Uterus (tissue), 4 donors: ENCODE data around the gene ATP6V1B1. TPM values are rescaled to one million over a fixed set of nuclear protein-coding genes. Genes with fewer than 3 reads are reported as not detected.

Experiments
- DNase-seq, 2 donors: peaks; one replicate each; pipeline ENCODE4 v3.0.0-alpha.2; 2019 to 2020
- H3K27ac ChIP-seq, 2 donors: fragments of 200-600 bp; sonication (generic); 1 replicate in 1 of 2; 2 replicates in 1 of 2; pipeline ENCODE4 v1.5.1; 2016 to 2018
- H3K27me3 ChIP-seq, 2 donors: fragments of 200-600 bp; sonication (generic); one replicate each; pipeline ENCODE4 v1.5.1; 2018 to 2019; ENCODE audit warnings: control low read depth in 1 of 2
- H3K36me3 ChIP-seq, 2 donors: fragments of 200-600 bp; sonication (generic); one replicate each; pipeline ENCODE4 v1.5.1; 2019; ENCODE audit warnings: control low read depth in 1 of 2
- H3K4me1 ChIP-seq, 2 donors: fragments of 200-600 bp; sonication (generic); one replicate each; pipeline ENCODE4 v1.5.1; 2018 to 2019; ENCODE audit warnings: control low read depth in 1 of 2
- H3K4me3 ChIP-seq, 2 donors: fragments of 200-600 bp; sonication (generic); 1 replicate in 1 of 2; 2 replicates in 1 of 2; pipeline ENCODE4 v1.5.1; 2018 to 2019; ENCODE audit warnings: mild to moderate bottlenecking in 1 of 2
- H3K9me3 ChIP-seq, 2 donors: fragments of 200-600 bp; sonication (generic); one replicate each; pipeline ENCODE4 v1.5.1; 2019; ENCODE audit warnings: control low read depth in 1 of 2
- POLR2A ChIP-seq, 2 donors: fragments of 450-650 bp; IDR thresholded peaks; one replicate each; pipeline ENCODE4 v1.6.1; 2016; ENCODE audit warnings: antibody characterized with exemption in 2 of 2, mild to moderate bottlenecking in 1 of 2, moderate library complexity in 1 of 2
- intact Hi-C: fragments of 100-400 bp; cut with DNase I; formaldehyde crosslinking; loops from one replicate; pipeline ENCODE4 v1.15.1; 2023; ENCODE audit warnings: low total_unique reads
- total RNA-seq, 4 donors: library from RNA; depleted of rRNA in 3 of 4; stranded (reverse); fragments of >200 nt in 3 of 4; gene quantifications; one replicate each; pipeline versions ENCODE4 v1.1.0 to v1.2.4, GENCODE V29; 2014 to 2023
- TF ChIP-seq, protein P1 (sequence below), 4 experiments: fragments of 200-600 bp in 2 of 4; fragments of 450-650 bp in 2 of 4; sonication (generic) in 2 of 4; IDR thresholded peaks; one replicate each; pipeline ENCODE4 v1.5.1; 2016 to 2019; ENCODE audit warnings: antibody characterized with exemption in 4 of 4, mild to moderate bottlenecking in 2 of 4, moderate library complexity in 1 of 4
- donor health status: DM: yes; HTN: yes; CAD: no.

ATP6V1B1 gene
- total RNA-seq, 4 donors from 2014 or later: 3.4 to 3.7 TPM; not detected in 2

DNA sequence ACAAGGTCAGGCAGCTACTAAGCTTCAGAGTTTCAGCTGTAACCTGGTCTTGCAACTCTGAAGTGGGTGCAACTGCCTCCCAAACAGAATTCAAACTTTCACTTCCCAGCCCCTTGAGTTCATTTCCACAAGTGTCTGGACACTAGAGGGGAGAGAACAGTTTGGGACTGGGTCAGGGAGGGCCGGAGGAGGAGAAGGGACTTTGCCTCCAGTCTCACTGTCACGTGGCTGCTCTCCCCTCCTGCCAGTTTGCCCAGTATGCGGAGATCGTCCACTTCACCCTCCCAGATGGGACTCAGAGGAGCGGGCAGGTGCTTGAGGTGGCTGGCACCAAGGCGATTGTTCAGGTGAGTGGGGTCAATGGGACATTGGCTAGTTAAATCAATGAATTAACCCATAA is 22.1 kb downstream of the ATP6V1B1 start:
- no peak overlapping the region for H3K27ac ChIP-seq
- peak in 1 of 2 donors; percentile 8 for DNase-seq
- H3K27me3 ChIP-seq: no peaks in the 10 kb centered on the region
- no peak for TF ChIP-seq POLR2A (IDR thresholded peaks at IDR 0.05)
- TF ChIP-seq, protein P1, sequence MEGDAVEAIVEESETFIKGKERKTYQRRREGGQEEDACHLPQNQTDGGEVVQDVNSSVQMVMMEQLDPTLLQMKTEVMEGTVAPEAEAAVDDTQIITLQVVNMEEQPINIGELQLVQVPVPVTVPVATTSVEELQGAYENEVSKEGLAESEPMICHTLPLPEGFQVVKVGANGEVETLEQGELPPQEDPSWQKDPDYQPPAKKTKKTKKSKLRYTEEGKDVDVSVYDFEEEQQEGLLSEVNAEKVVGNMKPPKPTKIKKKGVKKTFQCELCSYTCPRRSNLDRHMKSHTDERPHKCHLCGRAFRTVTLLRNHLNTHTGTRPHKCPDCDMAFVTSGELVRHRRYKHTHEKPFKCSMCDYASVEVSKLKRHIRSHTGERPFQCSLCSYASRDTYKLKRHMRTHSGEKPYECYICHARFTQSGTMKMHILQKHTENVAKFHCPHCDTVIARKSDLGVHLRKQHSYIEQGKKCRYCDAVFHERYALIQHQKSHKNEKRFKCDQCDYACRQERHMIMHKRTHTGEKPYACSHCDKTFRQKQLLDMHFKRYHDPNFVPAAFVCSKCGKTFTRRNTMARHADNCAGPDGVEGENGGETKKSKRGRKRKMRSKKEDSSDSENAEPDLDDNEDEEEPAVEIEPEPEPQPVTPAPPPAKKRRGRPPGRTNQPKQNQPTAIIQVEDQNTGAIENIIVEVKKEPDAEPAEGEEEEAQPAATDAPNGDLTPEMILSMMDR (IDR thresholded peaks at IDR 0.05): no peak
- H3K36me3 ChIP-seq: no peaks in the 10 kb centered on the region
- H3K9me3 ChIP-seq: no peaks in the 10 kb centered on the region
- intact Hi-C loops: no loop called here
- no peaks in the 10 kb centered on the region for H3K4me1 ChIP-seq
- no peak overlapping the region for H3K4me3 ChIP-seq

DNA sequence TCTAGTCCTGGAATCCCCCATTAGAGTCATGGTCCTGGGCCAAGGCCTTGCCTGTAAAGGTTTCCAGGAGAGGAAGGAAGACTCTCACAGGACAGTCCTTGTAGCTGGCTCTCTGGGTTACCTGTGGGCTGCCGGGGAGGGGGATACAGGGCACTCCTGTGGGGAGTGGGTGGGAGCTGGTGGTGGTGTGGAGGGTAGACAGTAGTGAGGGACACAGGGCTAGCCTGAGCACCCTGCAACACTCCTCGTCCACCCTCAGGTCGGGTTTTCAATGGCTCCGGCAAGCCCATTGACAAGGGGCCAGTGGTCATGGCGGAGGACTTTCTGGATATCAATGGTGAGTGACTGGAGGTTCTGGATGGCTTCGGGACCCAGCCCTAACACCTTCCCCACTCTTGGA is 23.1 kb downstream of the ATP6V1B1 start:
- Histone ChIP-seq H3K27me3 (no peaks in the 10 kb centered on the region), H3K36me3 (no peaks in the 10 kb centered on the region)
- intact Hi-C loops: no loop called here

DNA sequence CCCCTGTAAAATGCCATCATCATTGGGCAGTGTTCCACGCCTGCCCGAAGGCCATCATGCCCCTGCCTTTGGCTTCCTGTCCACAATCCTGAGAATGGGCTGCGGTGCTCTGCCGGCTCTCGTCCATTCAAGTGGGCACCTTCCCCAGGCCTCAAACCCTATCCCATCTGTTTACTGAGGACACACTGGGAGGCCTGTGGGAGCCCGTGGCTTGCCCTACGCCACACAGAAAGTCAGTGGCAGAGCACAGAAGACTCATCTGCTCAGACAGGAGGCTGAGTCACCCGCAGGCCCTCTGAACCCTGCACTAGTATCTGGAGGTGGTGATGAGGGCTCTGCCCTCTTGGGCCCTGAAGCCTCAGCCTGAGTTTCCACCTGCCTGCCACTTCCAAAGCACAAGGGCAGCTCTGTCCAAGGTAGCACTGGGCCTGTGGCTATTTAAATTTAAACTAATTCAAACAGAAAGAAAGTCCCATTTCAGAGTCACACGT is 23.6 kb downstream of the ATP6V1B1 start:
- intact Hi-C loops: no loop called here
- TF ChIP-seq POLR2A (IDR thresholded peaks at IDR 0.05): no peak
- TF ChIP-seq, protein P1 (IDR thresholded peaks at IDR 0.05): no peak
- DNase-seq: no peak
- no peak overlapping the region for H3K27ac ChIP-seq
- H3K27me3 ChIP-seq: peaks cover 0 to under 1% of the 10 kb centered on the region in 2 donors
- H3K4me1 ChIP-seq: no peaks in the 10 kb centered on the region
- H3K9me3 ChIP-seq: no peaks in the 10 kb centered on the region
- no peak overlapping the region for H3K4me3 ChIP-seq
- H3K36me3 ChIP-seq: no peaks in the 10 kb centered on the region

More for the DNA sequence above, 23.1 kb downstream of the ATP6V1B1 start:
- Histone ChIP-seq H3K4me3 (no peak overlapping the region), H3K27ac (no peak overlapping the region), H3K4me1 (no peaks in the 10 kb centered on the region), H3K9me3 (no peaks in the 10 kb centered on the region)
- DNase-seq: peak in 1 of 2 donors; percentile 5
- no peak for TF ChIP-seq POLR2A (IDR thresholded peaks at IDR 0.05)
- TF ChIP-seq, protein P1 (IDR thresholded peaks at IDR 0.05): no peak

DNA sequence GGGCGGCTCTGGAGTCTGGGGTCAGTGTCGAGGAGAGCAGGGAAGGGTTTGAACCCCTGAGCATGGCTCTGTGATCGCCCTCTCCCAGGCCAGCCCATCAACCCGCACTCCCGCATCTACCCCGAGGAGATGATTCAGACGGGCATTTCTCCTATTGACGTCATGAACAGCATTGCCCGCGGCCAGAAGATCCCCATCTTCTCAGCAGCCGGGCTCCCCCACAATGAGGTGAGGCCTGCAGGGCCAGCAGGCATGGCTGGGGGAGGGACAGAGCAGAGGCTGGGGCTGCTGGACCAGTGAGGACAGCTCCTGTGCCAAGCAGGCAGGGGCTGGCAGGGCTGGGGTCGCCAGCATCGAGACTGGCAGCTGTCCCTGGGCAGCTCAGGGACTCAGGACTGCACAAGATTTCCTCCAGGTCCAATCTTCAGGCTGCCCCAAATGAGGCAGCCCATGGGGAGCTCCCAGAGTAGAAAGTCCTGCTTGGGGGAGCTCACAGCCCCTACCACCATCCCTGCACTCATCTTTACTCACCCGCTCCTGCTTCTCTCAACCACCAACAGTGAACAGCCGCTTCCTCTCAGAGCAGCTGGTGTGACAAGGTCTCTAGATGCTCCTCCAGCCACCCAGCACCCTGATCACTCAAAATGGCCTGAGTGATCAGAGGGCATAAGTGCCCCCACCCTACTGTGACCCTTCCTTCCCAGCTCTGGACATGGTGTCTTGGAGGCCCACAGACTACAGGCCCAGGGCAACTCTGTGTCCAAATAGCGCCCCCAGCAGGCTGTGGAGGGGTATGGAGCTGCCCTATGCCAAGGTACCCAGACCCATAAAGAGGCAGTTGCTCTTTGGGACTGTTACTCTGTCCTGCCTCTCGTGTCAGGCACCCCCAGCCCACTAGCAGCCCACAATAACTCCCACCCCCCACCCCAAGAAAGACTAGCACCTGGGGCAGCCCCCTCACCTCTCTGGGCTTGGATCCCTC is 24.4 kb downstream of the ATP6V1B1 start:
- no peak for TF ChIP-seq POLR2A (IDR thresholded peaks at IDR 0.05)
- TF ChIP-seq, protein P1 (IDR thresholded peaks at IDR 0.05): no peak
- H3K4me3 ChIP-seq: no peak overlapping the region
- DNase-seq: peak in 1 of 2 donors; percentile 9
- intact Hi-C loops: no loop called here
- H3K36me3 ChIP-seq: no peaks in the 10 kb centered on the region
- H3K27ac ChIP-seq: no peak overlapping the region
- H3K27me3 ChIP-seq: peaks cover 0 to 5% of the 10 kb centered on the region in 2 donors
- no peaks in the 10 kb centered on the region for H3K9me3 ChIP-seq
- peaks cover 0 to 4% of the 10 kb centered on the region in 2 donors for H3K4me1 ChIP-seq
